Smooth muscle cell (in vitro differentiated cells): Measurements from ENCODE around the gene VWA8. TPM values are rescaled to one million over a fixed set of nuclear protein-coding genes. Genes with fewer than 3 reads are reported as not detected.

ENCODE experiments used
- DNase-seq: peaks from one replicate; lab custom pipeline; 2025; ENCODE audit not compliant: unreplicated experiment; lab: John Stamatoyannopoulos, UW
- H2AFZ ChIP-seq: fragments of 200-600 bp; sonication (generic); 2 replicates; pipeline ENCODE4 v1.6.0; 2016; ENCODE audit warnings: antibody characterized with exemption, low read depth, mild to moderate bottlenecking
- H3F3A ChIP-seq: fragments of 200-600 bp; sonication (generic); 2 replicates; pipeline ENCODE4 v1.6.0; 2017; ENCODE audit warnings: antibody characterized with exemption, low read depth
- H3K27ac ChIP-seq: fragments of 200-600 bp; sonication (generic); 2 replicates; pipeline ENCODE4 v1.5.1; 2016; ENCODE audit warnings: low read depth, mild to moderate bottlenecking
- H3K27me3 ChIP-seq: fragments of 200-600 bp; sonication (generic); 2 replicates; pipeline ENCODE4 v1.6.1; 2016; ENCODE audit warnings: low read depth, mild to moderate bottlenecking
- H3K36me3 ChIP-seq: fragments of 200-600 bp; sonication (generic); 2 replicates; pipeline ENCODE4 v1.5.1; 2016; ENCODE audit warnings: low read depth
- H3K4me1 ChIP-seq: fragments of 200-600 bp; sonication (generic); 2 replicates; pipeline ENCODE4 v1.5.1; 2016; ENCODE audit warnings: low read depth
- H3K4me2 ChIP-seq: fragments of 200-600 bp; sonication (generic); 2 replicates; pipeline ENCODE4 v1.6.0; 2016; ENCODE audit warnings: mild to moderate bottlenecking
- H3K4me3 ChIP-seq: fragments of 200-600 bp; sonication (generic); 2 replicates; pipeline ENCODE4 v1.5.1; 2016; ENCODE audit warnings: mild to moderate bottlenecking
- H3K79me2 ChIP-seq: fragments of 200-600 bp; sonication (generic); 2 replicates; pipeline ENCODE4 v1.6.0; 2016; ENCODE audit warnings: low read depth, mild to moderate bottlenecking
- H3K9ac ChIP-seq: fragments of 200-600 bp; sonication (generic); 2 replicates; pipeline ENCODE4 v1.6.0; 2016; ENCODE audit warnings: low read depth
- H3K9me3 ChIP-seq: fragments of 200-600 bp; sonication (generic); replicated peaks from 2 replicates; pipeline ENCODE4 v1.5.1; 2016; ENCODE audit warnings: low read depth
- H4K20me1 ChIP-seq: fragments of 200-600 bp; sonication (generic); 2 replicates; pipeline ENCODE4 v1.6.0; 2016; ENCODE audit warnings: low read depth
- CTCF ChIP-seq: fragments of 200-600 bp; sonication (generic); IDR thresholded peaks from 2 replicates; pipeline ENCODE4 v1.5.1; 2017; ENCODE audit warnings: borderline replicate concordance, mild to moderate bottlenecking, antibody characterized with exemption; ENCODE audit not compliant: insufficient read depth, poor library complexity, severe bottlenecking
- WGBS: methylation state at CpG from one replicate; pipeline ENCODE4 v1.1.7; 2016; ENCODE audit warnings: low lambda C conversion rate; 5-methylcytosine and 5-hydroxymethylcytosine counted together
- polyA plus RNA-seq: library from polyadenylated mRNA; unstranded; fragments of >200 nt; fragmentation: Nextera tagmentation; extraction: Ambion mirVana; gene quantifications from 2 replicates; pipeline ENCODE4 v1.2.1, GENCODE V29; 2016
- total RNA-seq: library from RNA; depleted of rRNA; stranded (reverse); fragments of >200 nt; gene quantifications from 2 replicates; pipeline ENCODE4 v1.2.3, GENCODE V29; 2014

The VWA8 gene
- total and polyA plus RNA-seq, 2 experiments from 2014 or later = 2.6 to 14.4 TPM

GRCh38 chr13:41988244-41988643 lies 27.3 kb upstream of the VWA8 start:
- Histone ChIP-seq H3K36me3 (no peaks in the 10 kb centered on the region), H4K20me1 (no peaks in the 10 kb centered on the region), H3K9ac (no peak overlapping the region), H3K27me3 (no peaks in the 10 kb centered on the region), H3K4me1 (no peaks in the 10 kb centered on the region), H3F3A (no peaks in the 10 kb centered on the region), H3K27ac (no peak overlapping the region), H3K4me2 (no peak overlapping the region), H3K9me3 (no peaks in the 10 kb centered on the region), H3K4me3 (no peak overlapping the region), H3K79me2 (no peaks in the 10 kb centered on the region), H2AFZ (no peak overlapping the region)
- DNase-seq = no peak
- no peak for TF ChIP-seq CTCF

GRCh38 chr13:41985788-41986508 lies 25.0 kb upstream of the VWA8 start:
- no peak overlapping the region for H3K9ac ChIP-seq

GRCh38 chr13:41981951-41982715 lies 21.2 kb upstream of the VWA8 start:
- no peak for DNase-seq
- H2AFZ ChIP-seq = no peak overlapping the region
- no peaks in the 10 kb centered on the region for H3K36me3 ChIP-seq
- no peaks in the 10 kb centered on the region for H3K79me2 ChIP-seq
- WGBS = 99% methylated on average over 4 of the region's 4 CpGs
- no peak overlapping the region for H3K4me3 ChIP-seq
- no peaks in the 10 kb centered on the region for H3K9me3 ChIP-seq
- H3K27ac ChIP-seq = no peak overlapping the region
- no peaks in the 10 kb centered on the region for H3K4me1 ChIP-seq
- no peak overlapping the region for H3K9ac ChIP-seq
- TF ChIP-seq CTCF = no peak
- H3K27me3 ChIP-seq = no peaks in the 10 kb centered on the region
- no peak overlapping the region for H3K4me2 ChIP-seq
- no peaks in the 10 kb centered on the region for H4K20me1 ChIP-seq
- no peaks in the 10 kb centered on the region for H3F3A ChIP-seq

More at GRCh38 chr13:41985788-41986508, 25.0 kb upstream of the VWA8 start:
- Histone ChIP-seq H3K36me3 (no peaks in the 10 kb centered on the region), H2AFZ (no peak overlapping the region), H4K20me1 (no peaks in the 10 kb centered on the region), H3F3A (no peaks in the 10 kb centered on the region), H3K4me1 (no peaks in the 10 kb centered on the region), H3K79me2 (no peaks in the 10 kb centered on the region), H3K4me3 (no peak overlapping the region), H3K27ac (no peak overlapping the region), H3K4me2 (no peak overlapping the region), H3K9me3 (no peaks in the 10 kb centered on the region), H3K27me3 (no peaks in the 10 kb centered on the region)
- no peak for TF ChIP-seq CTCF
- DNase-seq = no peak
- WGBS = 94% methylated on average over 2 of the region's 2 CpGs
